Ovary (tissue), 9 donors: ENCODE measurements around the gene SF3A2. TPM values are rescaled to one million over a fixed set of nuclear protein-coding genes. Genes with fewer than 3 reads are reported as not detected.

Experiments used
- DNase-seq, 5 donors: peaks; one replicate each; pipeline ENCODE4 v3.0.0-alpha.2; 2019 to 2020
- H3K27ac ChIP-seq, 2 donors: fragments of 200-600 bp; one replicate each; pipeline versions ENCODE4 v1.5.1 to v1.8.0; 2019 to 2022
- H3K27me3 ChIP-seq: fragments of 200-600 bp; one replicate; pipeline ENCODE4 v1.8.0; 2022
- H3K36me3 ChIP-seq: fragments of 200-600 bp; sonication (generic); one replicate; pipeline ENCODE4 v1.5.1; 2019
- H3K4me1 ChIP-seq: one replicate; pipeline ENCODE4 v1.8.1; 2013; ENCODE audit warnings: mild to moderate bottlenecking, moderate library complexity; ENCODE audit not compliant: insufficient read depth
- H3K4me3 ChIP-seq: fragments of 200-600 bp; sonication (generic); one replicate; pipeline ENCODE4 v1.5.1; 2017
- H3K9me3 ChIP-seq, 2 donors: fragments of 200-600 bp in 1 of 2; sonication (generic) in 1 of 2; one replicate each; pipeline versions ENCODE4 v1.5.1 to v1.8.1; 2013 to 2019; ENCODE audit warnings: mild to moderate bottlenecking in 1 of 2, moderate library complexity in 1 of 2
- CTCF ChIP-seq, 3 donors: fragments of 450-650 bp in 2 of 3; fragments of 200-600 bp in 1 of 3; IDR thresholded peaks; one replicate each; pipeline versions ENCODE4 v1.5.1 to v1.8.0; 2016 to 2022; ENCODE audit warnings: antibody characterized with exemption in 3 of 3, mild to moderate bottlenecking in 1 of 3
- EP300 ChIP-seq: sonication (generic); formaldehyde crosslinking; IDR thresholded peaks from one replicate; pipeline ENCODE4 v1.6.1; 2017; ENCODE audit warnings: antibody characterized with exemption
- POLR2A ChIP-seq: fragments of 450-650 bp; IDR thresholded peaks from one replicate; pipeline ENCODE4 v1.6.1; 2017; ENCODE audit warnings: antibody characterized with exemption, mild to moderate bottlenecking, moderate library complexity
- WGBS, 3 donors: extraction: QIAGEN DNeasy Blood & Tissue Kit in 1 of 3; methylation state at CpG; one replicate each; pipeline versions ENCODE4 v1.1.5 to v1.1.7; 2013 to 2017; 5-methylcytosine and 5-hydroxymethylcytosine counted together
- intact Hi-C, 4 donors: fragments of 100-400 bp; cut with DNase I; formaldehyde crosslinking; loops; one replicate each; pipeline versions ENCODE4 v1.11.0 to v1.15.1; 2022 to 2023
- polyA plus RNA-seq, 2 donors: library from polyadenylated mRNA; stranded (reverse); fragments of 200-250 nt in 1 of 2; fragments of 350-450 nt in 1 of 2; fragmentation: Illumina TruSeq in 1 of 2; extraction: RNeasy Lipid Tissue Mini Kit (QIAGEN cat#74804) in 1 of 2; gene quantifications; one replicate each; pipeline ENCODE4 v1.2.3, GENCODE V29; 2013 to 2014
- total RNA-seq, 7 donors: library from RNA; depleted of rRNA in 2 of 7; stranded (reverse); fragments of >200 nt in 2 of 7; fragmentation: NEBNext Ultra II Directional in 3 of 7; extraction: Animal tissue kit (Norgen Biotek cat#: 25700) in 3 of 7; gene quantifications; one replicate each; pipeline versions ENCODE4 v1.1.0 to v1.2.4, GENCODE V29; 2016 to 2023
- donor health status: DM: no; HTN: no; CAD: no; lungs with moderate emphysema.
- donor health status: DM: no; HTN: no; CAD: no.
- donor health status: Bipolar disorder and iron deficiency.
- donor health status: DM: yes; HTN: yes; CAD: no.
- donor health status: DM: no; HTN: no; CAD: no.
- donor health status: DM: yes; HTN: yes; CAD: no.

SF3A2 gene
- total and polyA plus RNA-seq, 9 donors = 13.7 to 137 (median 89.8) TPM

- no peak for DNase-seq
- H3K9me3 ChIP-seq = no peaks in the 10 kb centered on the region
- intact Hi-C loops = no loop called here
- TF ChIP-seq CTCF (IDR thresholded peaks at IDR 0.05) = no peak
- TF ChIP-seq EP300 = no peak
- no peak for TF ChIP-seq POLR2A
- no peaks in the 10 kb centered on the region for H3K27me3 ChIP-seq
- 80 to 85% (median 82%) methylated on average over 10 of the region's 10 CpGs for WGBS, 3 donors
- H3K4me3 ChIP-seq = no peak overlapping the region
- peaks cover under 1% of the 10 kb centered on the region for H3K4me1 ChIP-seq
- H3K36me3 ChIP-seq = no peaks in the 10 kb centered on the region
- no peak overlapping the region for H3K27ac ChIP-seq
Observed at GRCh38 chr19:2208975-2209374, 27.6 kb upstream of the SF3A2 start.

GRCh38 chr19:2209408-2209807 lies 27.2 kb upstream of the SF3A2 start:
- H3K27me3 ChIP-seq = no peaks in the 10 kb centered on the region
- H3K9me3 ChIP-seq = no peaks in the 10 kb centered on the region
- no peaks in the 10 kb centered on the region for H3K36me3 ChIP-seq
- intact Hi-C loops = no loop called here
- no peak overlapping the region for H3K27ac ChIP-seq
- H3K4me3 ChIP-seq = no peak overlapping the region
- no peak for TF ChIP-seq POLR2A
- no peak for TF ChIP-seq CTCF (IDR thresholded peaks at IDR 0.05)
- TF ChIP-seq EP300 = no peak
- 90% methylated on average over 17 of the region's 17 CpGs for WGBS, 3 donors
- no peaks in the 10 kb centered on the region for H3K4me1 ChIP-seq
- no peak for DNase-seq

- Histone ChIP-seq H3K27me3 (no peaks in the 10 kb centered on the region), H3K4me3 (no peak overlapping the region), H3K36me3 (no peaks in the 10 kb centered on the region), H3K27ac (no peak overlapping the region), H3K4me1 (no peaks in the 10 kb centered on the region), H3K9me3 (no peaks in the 10 kb centered on the region)
- TF ChIP-seq CTCF (IDR thresholded peaks at IDR 0.05) = no peak
- TF ChIP-seq POLR2A = no peak
- TF ChIP-seq EP300 = no peak
- intact Hi-C loops = no loop called here
- DNase-seq = no peak
- 82 to 87% (median 82%) methylated on average over 15 to 21 of the region's 21 CpGs for WGBS, 3 donors
Observed at GRCh38 chr19:2210206-2210605, 26.4 kb upstream of the SF3A2 start.

DNA sequence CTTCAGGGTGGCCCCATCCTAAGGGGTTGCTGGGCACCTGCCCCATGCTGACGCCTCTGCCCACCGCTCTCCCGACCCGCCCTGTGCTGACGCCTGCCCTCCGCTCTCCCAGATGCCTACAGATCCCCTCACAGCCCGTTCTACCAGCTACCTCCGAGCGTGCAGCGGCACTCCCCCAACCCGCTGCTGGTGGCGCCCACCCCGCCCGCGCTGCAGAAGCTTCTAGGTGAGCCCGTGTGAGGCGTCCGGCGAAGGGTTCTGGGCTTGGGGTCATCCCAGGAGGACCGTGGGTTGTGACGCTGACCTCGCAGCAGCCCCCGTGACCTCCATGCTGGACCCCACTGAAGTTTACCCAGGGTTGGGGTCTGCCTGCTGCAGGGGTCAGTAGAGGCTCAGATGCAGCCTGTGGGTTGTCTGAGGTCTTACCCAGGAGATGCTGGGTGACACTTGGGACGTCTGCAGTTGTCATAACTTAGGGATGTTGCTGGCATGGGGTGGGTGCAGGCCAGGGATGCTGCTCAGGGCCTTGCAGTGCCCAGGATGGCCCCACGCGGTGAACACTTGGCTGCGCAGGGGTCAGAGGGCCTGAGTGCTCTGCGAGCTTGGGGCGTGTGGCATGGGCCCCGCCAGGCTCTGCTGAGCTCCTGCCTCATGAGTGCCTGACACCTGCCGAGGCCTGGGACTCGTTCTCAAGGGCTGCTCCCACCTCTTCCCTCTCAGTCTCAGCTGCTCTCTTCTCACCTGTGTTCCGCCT lies 25.5 kb upstream of the SF3A2 start:
- Histone ChIP-seq H3K4me3 (no peak overlapping the region), H3K9me3 (no peaks in the 10 kb centered on the region), H3K27ac (no peak overlapping the region), H3K4me1 (no peaks in the 10 kb centered on the region), H3K36me3 (no peaks in the 10 kb centered on the region), H3K27me3 (no peaks in the 10 kb centered on the region)
- TF ChIP-seq EP300 = no peak
- TF ChIP-seq POLR2A = no peak
- no peak for TF ChIP-seq CTCF (IDR thresholded peaks at IDR 0.05)
- WGBS, 3 donors = 90 to 95% (median 93%) methylated on average over 30 to 33 of the region's 33 CpGs
- intact Hi-C loops = no loop called here
- DNase-seq = no peak
